Measurements from ENCODE around the gene TAF8. TPM values are rescaled to one million over a fixed set of nuclear protein-coding genes. Genes with fewer than 3 reads are reported as not detected.

Gene TAF8
- polyA plus RNA-seq, 1 of the 3 experiments (the other 2 are of a cell fraction) = 27.8 TPM

GRCh38 chr6:42049948-42050296, 402 bp upstream of the TAF8 start:
- no peak overlapping the region; a peak in 1 of 4 replicates for H3K27ac ChIP-seq (ENCODE audit: low read depth in 2 of 2, low read length in 1 of 2)
- H2AFZ ChIP-seq (ENCODE audit: low read depth) = no peak overlapping the region
- peaks cover 15% of the 10 kb centered on the region for H3F3A ChIP-seq (replicated peaks; ENCODE audit: insufficient read depth)
- CTCF ChIA-PET = interaction anchor here (0.6 to 1.5 kb wide), 5 partner anchors 10 to 262 kb away, joined by 3 to 7 read pairs (median 3); partner anchors contain the start of genes BYSL, MED20 and TOMM6
- no peak for TF ChIP-seq TCF12 (IDR thresholded peaks at IDR 0.05)
- TF ChIP-seq YY1 (IDR thresholded peaks at IDR 0.05; ENCODE audit: low read depth) = no peak
- no peak for TF ChIP-seq FOXJ3 (CRISPR knock-in tag; IDR thresholded peaks at IDR 0.05)
- TF ChIP-seq, protein P1, sequence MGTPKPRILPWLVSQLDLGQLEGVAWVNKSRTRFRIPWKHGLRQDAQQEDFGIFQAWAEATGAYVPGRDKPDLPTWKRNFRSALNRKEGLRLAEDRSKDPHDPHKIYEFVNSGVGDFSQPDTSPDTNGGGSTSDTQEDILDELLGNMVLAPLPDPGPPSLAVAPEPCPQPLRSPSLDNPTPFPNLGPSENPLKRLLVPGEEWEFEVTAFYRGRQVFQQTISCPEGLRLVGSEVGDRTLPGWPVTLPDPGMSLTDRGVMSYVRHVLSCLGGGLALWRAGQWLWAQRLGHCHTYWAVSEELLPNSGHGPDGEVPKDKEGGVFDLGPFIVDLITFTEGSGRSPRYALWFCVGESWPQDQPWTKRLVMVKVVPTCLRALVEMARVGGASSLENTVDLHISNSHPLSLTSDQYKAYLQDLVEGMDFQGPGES (IDR thresholded peaks at IDR 0.05; ENCODE audit: low read depth, low read length) = no peak
- TF ChIP-seq JUND (IDR thresholded peaks at IDR 0.05) = no peak
- TF ChIP-seq RAD21 (IDR thresholded peaks at IDR 0.05; ENCODE audit: low read length) = no peak
- TF ChIP-seq TEAD4 (IDR thresholded peaks at IDR 0.05; ENCODE audit: borderline replicate concordance, insufficient read depth) = no peak
- TF ChIP-seq, protein P2, sequence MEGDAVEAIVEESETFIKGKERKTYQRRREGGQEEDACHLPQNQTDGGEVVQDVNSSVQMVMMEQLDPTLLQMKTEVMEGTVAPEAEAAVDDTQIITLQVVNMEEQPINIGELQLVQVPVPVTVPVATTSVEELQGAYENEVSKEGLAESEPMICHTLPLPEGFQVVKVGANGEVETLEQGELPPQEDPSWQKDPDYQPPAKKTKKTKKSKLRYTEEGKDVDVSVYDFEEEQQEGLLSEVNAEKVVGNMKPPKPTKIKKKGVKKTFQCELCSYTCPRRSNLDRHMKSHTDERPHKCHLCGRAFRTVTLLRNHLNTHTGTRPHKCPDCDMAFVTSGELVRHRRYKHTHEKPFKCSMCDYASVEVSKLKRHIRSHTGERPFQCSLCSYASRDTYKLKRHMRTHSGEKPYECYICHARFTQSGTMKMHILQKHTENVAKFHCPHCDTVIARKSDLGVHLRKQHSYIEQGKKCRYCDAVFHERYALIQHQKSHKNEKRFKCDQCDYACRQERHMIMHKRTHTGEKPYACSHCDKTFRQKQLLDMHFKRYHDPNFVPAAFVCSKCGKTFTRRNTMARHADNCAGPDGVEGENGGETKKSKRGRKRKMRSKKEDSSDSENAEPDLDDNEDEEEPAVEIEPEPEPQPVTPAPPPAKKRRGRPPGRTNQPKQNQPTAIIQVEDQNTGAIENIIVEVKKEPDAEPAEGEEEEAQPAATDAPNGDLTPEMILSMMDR (IDR thresholded peaks at IDR 0.05) = no peak
- no peak for TF ChIP-seq EZH2phosphoT487 (IDR thresholded peaks at IDR 0.05; ENCODE audit: borderline replicate concordance, low read depth)
- no peak for TF ChIP-seq REST (IDR thresholded peaks at IDR 0.05; ENCODE audit: low read depth, low read length)
- TF ChIP-seq SIN3A (IDR thresholded peaks at IDR 0.05; ENCODE audit: borderline replicate concordance, low read depth, low read length) = no peak
- TF ChIP-seq GATA2 (CRISPR knock-in tag; IDR thresholded peaks at IDR 0.05) = no peak
- TF ChIP-seq EP300 (IDR thresholded peaks at IDR 0.05; ENCODE audit: borderline replicate concordance in 1 of 2, low read depth in 1 of 2, low read length in 1 of 2) = no peak
- no peak for TF ChIP-seq ELF1 (IDR thresholded peaks at IDR 0.05)
- TF ChIP-seq MAX (IDR thresholded peaks at IDR 0.05; ENCODE audit: low read depth) = no peak
- no peak for TF ChIP-seq RXRA (IDR thresholded peaks at IDR 0.05; ENCODE audit: borderline replicate concordance, low read depth)
- TF ChIP-seq RFX5 (IDR thresholded peaks at IDR 0.05; ENCODE audit: low read length) = no peak
- no peak for TF ChIP-seq SMC3 (IDR thresholded peaks at IDR 0.05; ENCODE audit: low read depth, low read length)
- H3K4me1 ChIP-seq (ENCODE audit: control insufficient read depth in 1 of 2, insufficient read depth in 2 of 2, low read depth in 1 of 2, low read length in 1 of 2) = peaks cover 9 to 13% of the 10 kb centered on the region in 2 experiments; a peak in 2 of 4 replicates
- no peak overlapping the region; the same call in 1 of the 2 replicates for H3K4me2 ChIP-seq
- H3K36me3 ChIP-seq (replicated peaks in 1 of 2; ENCODE audit: control insufficient read depth in 1 of 2, insufficient read depth in 2 of 2, low read length in 1 of 2) = peaks cover 13 to 24% of the 10 kb centered on the region in 2 experiments
- 94% methylated on average over 20 of the region's 20 CpGs for WGBS (ENCODE audit: low lambda C conversion rate)
- no peaks in the 10 kb centered on the region for H3K9me3 ChIP-seq
- H4K20me1 ChIP-seq (ENCODE audit: insufficient read depth) = no peaks in the 10 kb centered on the region
- DNase-seq = no peak
- POLR2A ChIA-PET = interaction anchor here (1.2 to 1.7 kb wide), 3 partner anchors 129 to 514 kb away, joined by 4 to 5 read pairs (median 4); partner anchors contain the start of genes BYSL, MED20 and UBR2
- H3K27me3 ChIP-seq (ENCODE audit: insufficient read depth) = no peaks in the 10 kb centered on the region
- H3K9ac ChIP-seq = no peak overlapping the region
- no peak overlapping the region for H3K4me3 ChIP-seq (ENCODE audit: low read depth in 2 of 2, low read length in 1 of 2)
- H3K9me2 ChIP-seq = no peaks in the 10 kb centered on the region
- peaks cover 17% of the 10 kb centered on the region; the same call in 1 of the 2 replicates for H3K79me2 ChIP-seq (ENCODE audit: insufficient read depth)

Data from SK-N-SH (cell line).